ENCODE data around the gene THAP4.

THAP4 gene

GRCh38 chr2:241561832-241562231, 75.1 kb downstream of the THAP4 start:
- DNase-seq, result no peak

- no peak for DNase-seq
Observed at GRCh38 chr2:241560883-241561474, 76.0 kb downstream of the THAP4 start.

GRCh38 chr2:241560162-241560882, 76.6 kb downstream of the THAP4 start:
- DNase-seq, result no peak

- DNase-seq, result no peak
Observed at GRCh38 chr2:241559323-241560161, 77.4 kb downstream of the THAP4 start.

- DNase-seq, result no peak
Observed at GRCh38 chr2:241558532-241559322, 78.2 kb downstream of the THAP4 start, which contains the start of gene BOK. TSS of gene BOK (plus strand) at chr2:241558745. CDS start at chr2:241559484, 739 bp downstream.

- DNase-seq, result no peak
Observed at GRCh38 chr2:241556746-241557145, 80.2 kb downstream of the THAP4 start.

- no peak for DNase-seq
Observed at GRCh38 chr2:241555711-241556110, 81.2 kb downstream of the THAP4 start.

- no peak for DNase-seq
Observed at GRCh38 chr2:241554610-241555322, 82.2 kb downstream of the THAP4 start.

GRCh38 chr2:241553981-241554380, 83.0 kb downstream of the THAP4 start:
- DNase-seq, result no peak

- no peak for DNase-seq
Observed at GRCh38 chr2:241553512-241553830, 83.5 kb downstream of the THAP4 start.

GRCh38 chr2:241551998-241552737, 84.8 kb downstream of the THAP4 start:
- no peak for DNase-seq

GRCh38 chr2:241551599-241551997, 85.4 kb downstream of the THAP4 start:
- no peak for DNase-seq

- DNase-seq, result no peak
Observed at GRCh38 chr2:241550616-241551580, 86.1 kb downstream of the THAP4 start.

GRCh38 chr2:241548451-241548835, 88.5 kb downstream of the THAP4 start:
- DNase-seq, result no peak

GRCh38 chr2:241547781-241548450, 89.0 kb downstream of the THAP4 start:
- no peak for DNase-seq

GRCh38 chr2:241546771-241547498, 90.0 kb downstream of the THAP4 start:
- DNase-seq, result no peak

- no peak for DNase-seq
Observed at GRCh38 chr2:241545523-241546473, 91.2 kb downstream of the THAP4 start.

GRCh38 chr2:241545106-241545505, 91.9 kb downstream of the THAP4 start:
- DNase-seq, result no peak

All from RPMI8226 (cell line).